Stomach (tissue), 9 donors: ENCODE results near the gene CYP26B1. TPM values are rescaled to one million over a fixed set of nuclear protein-coding genes. Genes with fewer than 3 reads are reported as not detected.

Experiments used
- DNase-seq, 2 donors: peaks; one replicate each; pipeline versions ENCODE4 v3.0.0 to v3.0.0-alpha.2; 2013 to 2019
- H3K27ac ChIP-seq, 5 donors: fragments of 200-600 bp in 4 of 5; sonication (generic) in 4 of 5; one replicate each; pipeline ENCODE4 v1.5.1; 2013 to 2019; ENCODE audit warnings: mild to moderate bottlenecking in 1 of 5, moderate library complexity in 1 of 5
- H3K27me3 ChIP-seq, 3 donors: fragments of 200-600 bp; sonication (generic); one replicate each; pipeline ENCODE4 v1.5.1; 2017 to 2019; ENCODE audit warnings: mixed run types in 1 of 3
- H3K36me3 ChIP-seq, 4 donors: fragments of 200-600 bp; sonication (generic); 1 replicate in 3 of 4; 2 replicates in 1 of 4; pipeline ENCODE4 v1.5.1; 2016 to 2019
- H3K4me1 ChIP-seq, 4 donors: fragments of 200-600 bp; sonication (generic); one replicate each; pipeline ENCODE4 v1.5.1; 2016 to 2019
- H3K4me3 ChIP-seq, 4 donors: fragments of 200-600 bp; sonication (generic) in 3 of 4; one replicate each; pipeline ENCODE4 v1.5.1; 2016 to 2019; ENCODE audit warnings: mild to moderate bottlenecking in 1 of 4
- H3K9me3 ChIP-seq, 4 donors: fragments of 200-600 bp; sonication (generic); one replicate each; pipeline ENCODE4 v1.5.1; 2016 to 2019
- CTCF ChIP-seq, 7 experiments: fragments of 450-650 bp in 4 of 7; fragments of 200-600 bp in 3 of 7; sonication (generic) in 3 of 7; IDR thresholded peaks; one replicate each; pipeline ENCODE4 v1.5.1; 2016 to 2019; ENCODE audit warnings: antibody characterized with exemption in 7 of 7, control low read depth in 2 of 7, mild to moderate bottlenecking in 1 of 7
- EP300 ChIP-seq: sonication (generic); formaldehyde crosslinking; IDR thresholded peaks from one replicate; pipeline ENCODE4 v1.6.1; 2017; ENCODE audit warnings: antibody characterized with exemption
- POLR2A ChIP-seq, 4 donors: fragments of 450-650 bp; IDR thresholded peaks; one replicate each; pipeline ENCODE4 v1.6.1; 2016; ENCODE audit warnings: antibody characterized with exemption in 4 of 4, control low read depth in 2 of 4, mild to moderate bottlenecking in 1 of 4, moderate library complexity in 1 of 4
- POLR2AphosphoS5 ChIP-seq, 3 donors: sonication (generic); formaldehyde crosslinking; IDR thresholded peaks; one replicate each; pipeline ENCODE4 v1.6.1; 2016; ENCODE audit warnings: antibody characterized with exemption in 3 of 3
- WGBS, 5 donors: extraction: QIAGEN DNeasy Blood & Tissue Kit in 3 of 5; methylation state at CpG; one replicate each; pipeline versions ENCODE4 v1.1.5 to v1.1.7; 2013 to 2018; 5-methylcytosine and 5-hydroxymethylcytosine counted together
- intact Hi-C: fragments of 100-400 bp; cut with DNase I; formaldehyde crosslinking; loops from one replicate; pipeline ENCODE4 v1.15.1; 2023; ENCODE audit warnings: low total_unique reads
- polyA plus RNA-seq, 3 donors: library from polyadenylated mRNA; stranded (reverse); fragments of 200-250 nt; gene quantifications; one replicate each; pipeline ENCODE4 v1.2.3, GENCODE V29; 2013
- total RNA-seq, 5 donors: library from RNA; depleted of rRNA; stranded (reverse); fragments of >200 nt; gene quantifications; one replicate each; pipeline versions ENCODE4 v1.1.0 to v1.2.3, GENCODE V29; 2014 to 2016
- donor health status: healthy with polysubstance abuse.
- donor health status: Bipolar disorder and iron deficiency.
- donor health status: healthy.

The CYP26B1 gene
- total and polyA plus RNA-seq, 8 donors: 0.45 to 2.4 (median 1.1) TPM; not detected in 3

- whole genome bisulfite sequencing, 5 donors: 65 to 78% (median 71%) methylated on average over 6 to 8 of the region's 8 CpGs
- TF ChIP-seq POLR2AphosphoS5 (IDR thresholded peaks at IDR 0.05): no peak
- TF ChIP-seq CTCF (IDR thresholded peaks at IDR 0.05): no peak
- TF ChIP-seq EP300: no peak
- no peak for TF ChIP-seq POLR2A (IDR thresholded peaks at IDR 0.05)
- Histone ChIP-seq H3K27me3 (no peaks in the 10 kb centered on the region), H3K36me3 (peaks cover 8 to 39% (median 35%) of the 10 kb centered on the region in 4 donors), H3K27ac (no peak overlapping the region), H3K9me3 (no peaks in the 10 kb centered on the region), H3K4me3 (no peak overlapping the region), H3K4me1 (no peaks in the 10 kb centered on the region)
- DNase-seq: no peak
- intact Hi-C loops: no loop called here
Observed at GRCh38 chr2:72173640-72174321, 26.1 kb upstream of the CYP26B1 start.

GRCh38 chr2:72172478-72172877 is 24.8 kb upstream of the CYP26B1 start:
- Histone ChIP-seq H3K27ac (no peak overlapping the region), H3K9me3 (no peaks in the 10 kb centered on the region), H3K27me3 (no peaks in the 10 kb centered on the region), H3K4me1 (no peaks in the 10 kb centered on the region), H3K4me3 (no peak overlapping the region), H3K36me3 (peaks cover 3 to 26% (median 22%) of the 10 kb centered on the region in 4 donors)
- 88 to 97% (median 91%) methylated on average over 2 of the region's 2 CpGs for WGBS, 5 donors
- TF ChIP-seq CTCF (IDR thresholded peaks at IDR 0.05) (no peak), POLR2A (IDR thresholded peaks at IDR 0.05) (no peak), EP300 (no peak), POLR2AphosphoS5 (IDR thresholded peaks at IDR 0.05) (no peak)
- no peak for DNase-seq
- intact Hi-C loops: no loop called here

GRCh38 chr2:72166279-72166678 is 18.6 kb upstream of the CYP26B1 start:
- H3K9me3 ChIP-seq: no peaks in the 10 kb centered on the region
- H3K27ac ChIP-seq: no peak overlapping the region
- TF ChIP-seq CTCF (IDR thresholded peaks at IDR 0.05): no peak
- TF ChIP-seq POLR2AphosphoS5 (IDR thresholded peaks at IDR 0.05): no peak
- TF ChIP-seq POLR2A (IDR thresholded peaks at IDR 0.05): no peak
- TF ChIP-seq EP300: no peak
- DNase-seq: no peak
- whole genome bisulfite sequencing, 5 donors: 71 to 92% (median 80%) methylated on average over 3 of the region's 3 CpGs
- no peak overlapping the region for H3K4me3 ChIP-seq
- peaks cover 0 to 3% (median 0%) of the 10 kb centered on the region in 3 donors for H3K27me3 ChIP-seq
- intact Hi-C loops: no loop called here
- H3K36me3 ChIP-seq: no peaks in the 10 kb centered on the region
- H3K4me1 ChIP-seq: no peaks in the 10 kb centered on the region

GRCh38 chr2:72165792-72166191 is 18.1 kb upstream of the CYP26B1 start:
- no peak for DNase-seq
- Histone ChIP-seq H3K4me1 (no peaks in the 10 kb centered on the region), H3K9me3 (no peaks in the 10 kb centered on the region), H3K27ac (no peak overlapping the region), H3K4me3 (no peak overlapping the region), H3K27me3 (peaks cover 0 to 4% (median 0%) of the 10 kb centered on the region in 3 donors), H3K36me3 (no peaks in the 10 kb centered on the region)
- TF ChIP-seq CTCF (IDR thresholded peaks at IDR 0.05) (no peak), EP300 (no peak), POLR2AphosphoS5 (IDR thresholded peaks at IDR 0.05) (no peak), POLR2A (IDR thresholded peaks at IDR 0.05) (no peak)
- intact Hi-C loops: no loop called here
- 80 to 92% (median 83%) methylated on average over 3 of the region's 3 CpGs for WGBS, 5 donors
